Prostate gland (tissue), 2 donors: ENCODE data around the gene SPDEF. TPM values are rescaled to one million over a fixed set of nuclear protein-coding genes. Genes with fewer than 3 reads are reported as not detected.

Experiments used
- DNase-seq: peaks from one replicate; pipeline ENCODE4 v3.0.0-alpha.2; 2019; ENCODE audit warnings: low spot score
- H3K27ac ChIP-seq, 2 donors: fragments of 200-600 bp; sonication (generic); 2 replicates each; pipeline ENCODE4 v1.5.1; 2017 to 2019
- H3K27me3 ChIP-seq: fragments of 200-600 bp; sonication (generic); replicated peaks from 2 replicates; pipeline ENCODE4 v1.5.1; 2019; ENCODE audit not compliant: insufficient read depth
- H3K36me3 ChIP-seq, 2 donors: fragments of 200-600 bp; sonication (generic); 1 replicate in 1 of 2; 2 replicates in 1 of 2; pipeline versions ENCODE4 v1.5.1 to v1.8.1; 2017 to 2019
- H3K4me1 ChIP-seq: fragments of 200-600 bp; sonication (generic); replicated peaks from 2 replicates; pipeline ENCODE4 v1.5.1; 2019
- H3K4me3 ChIP-seq, 2 donors: fragments of 200-600 bp; sonication (generic); 2 replicates each; pipeline ENCODE4 v1.5.1; 2017 to 2019
- H3K9me3 ChIP-seq: fragments of 200-600 bp; sonication (generic); 2 replicates; pipeline ENCODE4 v1.5.1; 2017
- POLR2A ChIP-seq: fragments of 450-650 bp; IDR thresholded peaks from one replicate; pipeline ENCODE4 v1.6.1; 2016; ENCODE audit warnings: antibody characterized with exemption, mild to moderate bottlenecking
- POLR2AphosphoS5 ChIP-seq: sonication (generic); formaldehyde crosslinking; IDR thresholded peaks from one replicate; pipeline ENCODE4 v1.6.1; 2017; ENCODE audit warnings: antibody characterized with exemption
- WGBS: methylation state at CpG from one replicate; pipeline ENCODE4 v1.1.5; 2018; 5-methylcytosine and 5-hydroxymethylcytosine counted together
- intact Hi-C: fragments of 100-400 bp; cut with DNase I; formaldehyde crosslinking; loops from one replicate; pipeline ENCODE4 v1.14.2; 2022
- total RNA-seq, 2 donors: library from RNA; depleted of rRNA; stranded (reverse); fragments of >200 nt; gene quantifications; one replicate each; pipeline ENCODE4 v1.1.0, GENCODE V29; 2016
- TF ChIP-seq, protein P1 (sequence below), 4 experiments: fragments of 200-600 bp in 2 of 4; fragments of 450-650 bp in 2 of 4; sonication (generic) in 2 of 4; IDR thresholded peaks; 1 replicate in 3 of 4; 2 replicates in 1 of 4; pipeline ENCODE4 v1.5.1; 2016 to 2019; ENCODE audit warnings: antibody characterized with exemption in 4 of 4, mild to moderate bottlenecking in 2 of 4, moderate library complexity in 2 of 4

The SPDEF gene
- total RNA-seq, 2 donors from 2014 or later = 165 to 738 TPM

DNA sequence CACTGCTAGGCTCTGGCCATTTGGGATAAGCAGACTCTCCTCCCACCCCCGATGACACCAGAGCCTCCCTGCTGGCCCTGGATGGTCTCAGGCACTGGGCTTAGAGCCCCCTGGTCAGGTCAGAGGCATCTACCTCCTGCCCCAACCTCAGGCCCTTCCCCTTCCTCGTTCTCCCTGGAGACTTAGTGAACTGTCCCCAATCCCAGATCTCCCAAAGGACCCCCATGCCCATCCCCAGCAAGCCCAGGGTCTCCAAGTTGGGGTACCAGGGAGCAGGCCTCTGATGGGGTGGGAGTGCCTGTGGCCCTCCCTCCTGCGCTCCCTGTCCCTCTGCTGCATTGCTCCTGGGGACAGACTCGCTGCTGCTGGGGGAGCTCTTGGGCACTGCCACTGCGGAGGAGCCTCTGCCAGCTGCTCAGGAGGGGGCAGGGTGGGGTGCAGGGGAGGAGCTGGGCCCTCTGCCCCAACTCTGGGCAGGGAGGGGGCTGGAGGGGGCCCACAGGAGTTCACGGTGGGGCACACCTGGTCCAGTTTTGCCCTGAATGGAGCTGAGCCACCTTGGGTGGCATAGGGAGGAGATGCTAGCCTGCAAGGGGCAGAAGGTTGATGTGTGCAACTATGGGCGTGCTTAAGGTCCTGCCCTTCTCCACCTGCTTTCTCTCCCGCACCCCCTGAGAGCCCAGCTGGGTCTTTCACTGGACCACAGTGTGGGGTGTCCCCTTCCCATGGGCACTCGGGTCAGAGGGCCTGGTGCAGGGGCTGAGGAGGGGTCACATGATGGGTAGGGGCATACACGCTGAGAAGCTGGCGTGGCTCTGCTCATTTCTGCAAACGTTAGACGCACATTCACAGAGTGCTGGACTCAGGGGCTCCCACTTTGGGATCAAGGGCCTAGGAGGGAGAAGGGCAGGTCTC is 40.4 kb downstream of the SPDEF start:
- TF ChIP-seq POLR2A (no peak), POLR2AphosphoS5 (no peak)
- Histone ChIP-seq H3K9me3 (no peaks in the 10 kb centered on the region), H3K36me3 (no peaks in the 10 kb centered on the region), H3K4me3 (no peak overlapping the region), H3K27me3 (no peaks in the 10 kb centered on the region), H3K4me1 (no peaks in the 10 kb centered on the region), H3K27ac (no peak overlapping the region)
- intact Hi-C loops = no loop called here
- DNase-seq = no peak
- WGBS = 79% methylated on average over 13 of the region's 13 CpGs

DNA sequence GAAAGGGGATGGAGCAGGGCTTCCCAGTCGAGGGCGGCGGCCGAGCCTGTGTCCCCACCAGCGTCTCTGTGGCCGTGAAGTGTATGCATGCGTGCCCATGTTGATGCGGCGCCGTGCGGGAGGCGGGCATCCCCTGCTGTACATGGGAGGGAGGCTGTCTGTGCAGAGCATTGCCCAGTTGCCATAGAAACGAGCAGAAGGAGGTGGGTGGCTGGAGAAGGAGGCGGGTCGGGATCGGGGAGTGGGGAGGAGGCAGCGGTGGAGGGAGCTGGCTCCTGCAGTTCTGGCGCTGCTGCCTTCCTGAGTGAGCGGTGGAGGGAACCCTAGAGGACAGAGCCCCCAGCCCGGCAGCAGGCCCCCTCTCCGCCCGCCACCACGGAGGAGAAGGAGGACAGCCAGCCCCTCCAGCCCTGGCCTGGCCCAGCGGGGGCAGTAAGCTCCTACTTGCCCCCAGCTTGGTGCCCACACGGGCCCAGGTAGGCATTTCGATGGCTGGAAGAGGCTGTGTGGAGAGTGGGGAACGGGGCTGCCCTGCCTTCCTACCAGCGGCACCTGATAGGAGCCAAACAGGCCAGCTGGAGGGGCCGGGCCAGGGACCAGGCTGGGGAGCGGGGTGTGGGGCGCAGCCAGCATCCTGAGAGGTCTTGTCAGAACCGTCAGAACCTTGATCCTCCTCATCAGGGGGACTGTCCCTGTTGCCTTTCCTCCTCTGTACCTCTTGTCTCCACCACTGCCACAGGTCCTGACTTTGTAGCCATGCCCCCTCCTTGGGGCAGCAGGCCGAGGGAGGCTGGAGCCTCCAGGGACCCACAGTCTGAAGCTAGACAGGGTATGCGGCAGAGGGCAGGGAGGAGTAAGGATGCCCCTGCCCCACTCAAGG is 41.3 kb downstream of the SPDEF start:
- Histone ChIP-seq H3K4me1 (no peaks in the 10 kb centered on the region), H3K27me3 (no peaks in the 10 kb centered on the region), H3K9me3 (no peaks in the 10 kb centered on the region), H3K27ac (no peak overlapping the region), H3K36me3 (no peaks in the 10 kb centered on the region), H3K4me3 (peak overlapping the region in 1 of 2 donors; percentile 5)
- DNase-seq = no peak
- TF ChIP-seq POLR2A = no peak
- TF ChIP-seq, protein P1, sequence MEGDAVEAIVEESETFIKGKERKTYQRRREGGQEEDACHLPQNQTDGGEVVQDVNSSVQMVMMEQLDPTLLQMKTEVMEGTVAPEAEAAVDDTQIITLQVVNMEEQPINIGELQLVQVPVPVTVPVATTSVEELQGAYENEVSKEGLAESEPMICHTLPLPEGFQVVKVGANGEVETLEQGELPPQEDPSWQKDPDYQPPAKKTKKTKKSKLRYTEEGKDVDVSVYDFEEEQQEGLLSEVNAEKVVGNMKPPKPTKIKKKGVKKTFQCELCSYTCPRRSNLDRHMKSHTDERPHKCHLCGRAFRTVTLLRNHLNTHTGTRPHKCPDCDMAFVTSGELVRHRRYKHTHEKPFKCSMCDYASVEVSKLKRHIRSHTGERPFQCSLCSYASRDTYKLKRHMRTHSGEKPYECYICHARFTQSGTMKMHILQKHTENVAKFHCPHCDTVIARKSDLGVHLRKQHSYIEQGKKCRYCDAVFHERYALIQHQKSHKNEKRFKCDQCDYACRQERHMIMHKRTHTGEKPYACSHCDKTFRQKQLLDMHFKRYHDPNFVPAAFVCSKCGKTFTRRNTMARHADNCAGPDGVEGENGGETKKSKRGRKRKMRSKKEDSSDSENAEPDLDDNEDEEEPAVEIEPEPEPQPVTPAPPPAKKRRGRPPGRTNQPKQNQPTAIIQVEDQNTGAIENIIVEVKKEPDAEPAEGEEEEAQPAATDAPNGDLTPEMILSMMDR (IDR thresholded peaks at IDR 0.05) = peak in 2 of 4 experiments; percentile 10 to 12
- intact Hi-C loops = no loop called here
- 19% methylated on average over 31 of the region's 34 CpGs for WGBS

DNA sequence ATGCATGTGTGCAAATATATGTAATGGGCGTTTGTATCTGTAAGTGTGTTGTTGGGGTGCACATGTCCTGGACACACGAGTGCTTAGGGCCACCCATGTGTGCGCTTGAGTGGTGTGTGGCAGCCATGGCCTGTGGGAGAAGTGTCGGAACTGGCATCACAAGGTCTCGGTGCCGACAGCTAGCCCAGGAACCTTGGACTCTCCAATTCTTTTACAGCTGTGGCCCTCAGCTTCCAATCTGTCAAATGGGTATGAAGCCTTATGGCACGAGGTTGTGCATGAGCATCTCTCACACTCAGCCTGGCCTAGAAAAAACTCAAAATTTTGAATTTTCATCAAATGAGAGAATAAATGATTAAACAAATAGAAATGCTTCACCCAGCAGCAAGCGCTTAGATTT is 42.0 kb downstream of the SPDEF start:
- Histone ChIP-seq H3K9me3 (no peaks in the 10 kb centered on the region), H3K4me3 (no peak overlapping the region), H3K4me1 (no peaks in the 10 kb centered on the region), H3K36me3 (no peaks in the 10 kb centered on the region), H3K27me3 (no peaks in the 10 kb centered on the region), H3K27ac (no peak overlapping the region)
- TF ChIP-seq POLR2A = no peak
- no peak for TF ChIP-seq POLR2AphosphoS5
- TF ChIP-seq, protein P1 (IDR thresholded peaks at IDR 0.05) = no peak
- intact Hi-C loops = no loop called here
- DNase-seq = no peak
- 94% methylated on average over 8 of the region's 8 CpGs for WGBS

DNA sequence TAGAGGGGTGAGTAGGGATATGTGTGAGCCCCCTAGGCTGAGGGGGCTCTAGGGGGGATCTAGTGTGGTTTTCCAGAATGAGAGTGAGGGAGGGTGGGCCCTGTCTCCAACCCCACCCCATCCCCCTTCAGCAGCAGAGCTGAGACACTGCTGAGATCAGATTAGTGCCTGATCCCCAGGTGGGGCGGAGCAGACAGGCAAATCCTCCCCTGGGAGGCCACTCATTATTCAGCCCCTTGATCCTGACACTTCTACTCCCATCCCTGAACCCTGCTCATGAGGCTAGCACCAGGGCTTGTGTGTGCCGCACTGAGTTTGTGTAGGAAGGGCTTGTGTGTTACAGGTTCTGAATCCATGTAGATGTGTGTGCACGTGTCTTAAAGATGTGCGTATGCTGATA is 42.5 kb downstream of the SPDEF start:
- TF ChIP-seq POLR2AphosphoS5 (no peak), POLR2A (no peak)
- TF ChIP-seq, protein P1 (IDR thresholded peaks at IDR 0.05) = no peak
- Histone ChIP-seq H3K4me3 (no peak overlapping the region), H3K4me1 (no peaks in the 10 kb centered on the region), H3K27me3 (no peaks in the 10 kb centered on the region), H3K27ac (no peak overlapping the region), H3K36me3 (no peaks in the 10 kb centered on the region), H3K9me3 (no peaks in the 10 kb centered on the region)
- intact Hi-C loops = no loop called here
- whole genome bisulfite sequencing = 98% methylated on average over 4 of the region's 4 CpGs
- DNase-seq = no peak

DNA sequence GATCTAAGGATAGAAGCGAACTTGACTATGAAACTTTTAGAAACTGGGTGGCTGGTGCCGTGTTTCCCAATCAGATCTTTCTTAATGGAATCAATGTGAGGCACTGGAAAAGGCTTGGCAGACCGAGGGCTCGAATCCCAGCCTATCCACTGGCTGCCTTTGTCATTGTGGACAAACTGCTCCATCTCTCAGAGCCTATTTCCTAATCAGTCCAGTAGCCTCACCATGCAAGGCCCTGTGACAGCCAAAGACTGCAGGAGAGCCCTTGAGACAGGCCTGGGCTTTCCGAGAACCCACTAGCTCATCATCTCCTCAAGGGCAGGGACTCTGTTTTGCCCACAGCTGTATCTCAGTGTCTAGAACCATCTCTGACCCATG is 43.4 kb downstream of the SPDEF start:
- Histone ChIP-seq H3K27me3 (no peaks in the 10 kb centered on the region), H3K27ac (no peak overlapping the region), H3K4me3 (no peak overlapping the region), H3K4me1 (no peaks in the 10 kb centered on the region), H3K9me3 (no peaks in the 10 kb centered on the region), H3K36me3 (no peaks in the 10 kb centered on the region)
- 87% methylated on average over 5 of the region's 5 CpGs for WGBS
- TF ChIP-seq POLR2A (no peak), POLR2AphosphoS5 (no peak)
- TF ChIP-seq, protein P1 (IDR thresholded peaks at IDR 0.05) = no peak
- DNase-seq = no peak
- intact Hi-C loops = no loop called here
